ENCODE results near the gene MYBPC1. TPM values are rescaled to one million over a fixed set of nuclear protein-coding genes. Genes with fewer than 3 reads are reported as not detected.

MYBPC1 gene
- total and polyA plus RNA-seq, 2 of the 13 experiments (the other 11 are each of a cell fraction or from before 2014, with no cell fraction given), result 0.31 to 0.53 TPM

DNA sequence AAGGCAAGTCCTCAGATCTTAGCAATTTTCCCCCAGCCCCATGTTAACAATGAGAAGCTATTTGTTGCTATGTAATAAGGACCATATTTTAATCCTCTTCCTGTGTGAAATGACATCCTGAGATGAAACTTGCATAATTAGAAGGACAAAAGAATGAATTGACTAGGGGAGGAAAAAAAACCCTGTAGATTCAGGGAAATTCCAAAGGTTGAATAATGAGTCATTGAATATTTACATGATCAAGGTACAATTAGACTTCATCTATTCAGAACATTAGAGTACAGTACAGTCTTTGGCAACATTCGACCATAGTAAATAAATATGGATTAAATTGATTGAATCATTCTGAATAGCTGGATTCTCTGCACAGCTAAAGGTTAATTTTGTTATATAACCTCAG is 9.4 kb downstream of the MYBPC1 start (continued):
- no peak for TF ChIP-seq ZNF776 (CRISPR knock-in tag; IDR thresholded peaks at IDR 0.05)
- TF ChIP-seq ZNF552 (CRISPR knock-in tag; IDR thresholded peaks at IDR 0.05; ENCODE audit: borderline replicate concordance), result no peak
- TF ChIP-seq, protein P1, sequence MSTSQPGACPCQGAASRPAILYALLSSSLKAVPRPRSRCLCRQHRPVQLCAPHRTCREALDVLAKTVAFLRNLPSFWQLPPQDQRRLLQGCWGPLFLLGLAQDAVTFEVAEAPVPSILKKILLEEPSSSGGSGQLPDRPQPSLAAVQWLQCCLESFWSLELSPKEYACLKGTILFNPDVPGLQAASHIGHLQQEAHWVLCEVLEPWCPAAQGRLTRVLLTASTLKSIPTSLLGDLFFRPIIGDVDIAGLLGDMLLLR (CRISPR knock-in tag; IDR thresholded peaks at IDR 0.05), result no peak
- no peak for TF ChIP-seq ZNF562 (CRISPR knock-in tag; IDR thresholded peaks at IDR 0.05; ENCODE audit: borderline replicate concordance)
- TF ChIP-seq CCDC6 (CRISPR knock-in tag; IDR thresholded peaks at IDR 0.05), result no peak
- TF ChIP-seq XBP1 (CRISPR knock-in tag; IDR thresholded peaks at IDR 0.05), result no peak
- TF ChIP-seq ZNF567 (CRISPR knock-in tag; IDR thresholded peaks at IDR 0.05; ENCODE audit: borderline replicate concordance), result no peak
- no peak for TF ChIP-seq ATF7-NPFF (CRISPR knock-in tag; IDR thresholded peaks at IDR 0.05; ENCODE audit: low read depth)
- TF ChIP-seq RARG (CRISPR knock-in tag; IDR thresholded peaks at IDR 0.05; ENCODE audit: low read depth), result no peak
- TF ChIP-seq XRCC5 (optimal IDR thresholded peaks at IDR 0.05; ENCODE audit: low read length), result no peak
- TF ChIP-seq NFKBIZ (CRISPR knock-in tag; IDR thresholded peaks at IDR 0.05), result no peak
- no peak for TF ChIP-seq ZNF24 (IDR thresholded peaks at IDR 0.05)
- TF ChIP-seq KDM2A (CRISPR knock-in tag; IDR thresholded peaks at IDR 0.05; ENCODE audit: borderline replicate concordance, low read depth), result no peak
- TF ChIP-seq KLF15 (CRISPR knock-in tag; IDR thresholded peaks at IDR 0.05; ENCODE audit: borderline replicate concordance), result no peak
- TF ChIP-seq, protein P2, sequence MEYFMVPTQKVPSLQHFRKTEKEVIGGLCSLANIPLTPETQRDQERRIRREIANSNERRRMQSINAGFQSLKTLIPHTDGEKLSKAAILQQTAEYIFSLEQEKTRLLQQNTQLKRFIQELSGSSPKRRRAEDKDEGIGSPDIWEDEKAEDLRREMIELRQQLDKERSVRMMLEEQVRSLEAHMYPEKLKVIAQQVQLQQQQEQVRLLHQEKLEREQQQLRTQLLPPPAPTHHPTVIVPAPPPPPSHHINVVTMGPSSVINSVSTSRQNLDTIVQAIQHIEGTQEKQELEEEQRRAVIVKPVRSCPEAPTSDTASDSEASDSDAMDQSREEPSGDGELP (IDR thresholded peaks at IDR 0.05; ENCODE audit: borderline replicate concordance, low read depth), result no peak
- TF ChIP-seq, protein P3, sequence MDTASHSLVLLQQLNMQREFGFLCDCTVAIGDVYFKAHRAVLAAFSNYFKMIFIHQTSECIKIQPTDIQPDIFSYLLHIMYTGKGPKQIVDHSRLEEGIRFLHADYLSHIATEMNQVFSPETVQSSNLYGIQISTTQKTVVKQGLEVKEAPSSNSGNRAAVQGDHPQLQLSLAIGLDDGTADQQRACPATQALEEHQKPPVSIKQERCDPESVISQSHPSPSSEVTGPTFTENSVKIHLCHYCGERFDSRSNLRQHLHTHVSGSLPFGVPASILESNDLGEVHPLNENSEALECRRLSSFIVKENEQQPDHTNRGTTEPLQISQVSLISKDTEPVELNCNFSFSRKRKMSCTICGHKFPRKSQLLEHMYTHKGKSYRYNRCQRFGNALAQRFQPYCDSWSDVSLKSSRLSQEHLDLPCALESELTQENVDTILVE (CRISPR knock-in tag; IDR thresholded peaks at IDR 0.05), result no peak
- TF ChIP-seq, protein P4, sequence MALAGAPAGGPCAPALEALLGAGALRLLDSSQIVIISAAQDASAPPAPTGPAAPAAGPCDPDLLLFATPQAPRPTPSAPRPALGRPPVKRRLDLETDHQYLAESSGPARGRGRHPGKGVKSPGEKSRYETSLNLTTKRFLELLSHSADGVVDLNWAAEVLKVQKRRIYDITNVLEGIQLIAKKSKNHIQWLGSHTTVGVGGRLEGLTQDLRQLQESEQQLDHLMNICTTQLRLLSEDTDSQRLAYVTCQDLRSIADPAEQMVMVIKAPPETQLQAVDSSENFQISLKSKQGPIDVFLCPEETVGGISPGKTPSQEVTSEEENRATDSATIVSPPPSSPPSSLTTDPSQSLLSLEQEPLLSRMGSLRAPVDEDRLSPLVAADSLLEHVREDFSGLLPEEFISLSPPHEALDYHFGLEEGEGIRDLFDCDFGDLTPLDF (CRISPR knock-in tag; IDR thresholded peaks at IDR 0.05), result no peak
- TF ChIP-seq SMARCC2 (IDR thresholded peaks at IDR 0.05), result peak; percentile 63; the same call in 1 of the 2 replicates
- TF ChIP-seq FOSL1 (CRISPR knock-in tag; IDR thresholded peaks at IDR 0.05; ENCODE audit: borderline replicate concordance), result peak; percentile 86; the same call in 1 of the 2 replicates
- TF ChIP-seq, protein P5, sequence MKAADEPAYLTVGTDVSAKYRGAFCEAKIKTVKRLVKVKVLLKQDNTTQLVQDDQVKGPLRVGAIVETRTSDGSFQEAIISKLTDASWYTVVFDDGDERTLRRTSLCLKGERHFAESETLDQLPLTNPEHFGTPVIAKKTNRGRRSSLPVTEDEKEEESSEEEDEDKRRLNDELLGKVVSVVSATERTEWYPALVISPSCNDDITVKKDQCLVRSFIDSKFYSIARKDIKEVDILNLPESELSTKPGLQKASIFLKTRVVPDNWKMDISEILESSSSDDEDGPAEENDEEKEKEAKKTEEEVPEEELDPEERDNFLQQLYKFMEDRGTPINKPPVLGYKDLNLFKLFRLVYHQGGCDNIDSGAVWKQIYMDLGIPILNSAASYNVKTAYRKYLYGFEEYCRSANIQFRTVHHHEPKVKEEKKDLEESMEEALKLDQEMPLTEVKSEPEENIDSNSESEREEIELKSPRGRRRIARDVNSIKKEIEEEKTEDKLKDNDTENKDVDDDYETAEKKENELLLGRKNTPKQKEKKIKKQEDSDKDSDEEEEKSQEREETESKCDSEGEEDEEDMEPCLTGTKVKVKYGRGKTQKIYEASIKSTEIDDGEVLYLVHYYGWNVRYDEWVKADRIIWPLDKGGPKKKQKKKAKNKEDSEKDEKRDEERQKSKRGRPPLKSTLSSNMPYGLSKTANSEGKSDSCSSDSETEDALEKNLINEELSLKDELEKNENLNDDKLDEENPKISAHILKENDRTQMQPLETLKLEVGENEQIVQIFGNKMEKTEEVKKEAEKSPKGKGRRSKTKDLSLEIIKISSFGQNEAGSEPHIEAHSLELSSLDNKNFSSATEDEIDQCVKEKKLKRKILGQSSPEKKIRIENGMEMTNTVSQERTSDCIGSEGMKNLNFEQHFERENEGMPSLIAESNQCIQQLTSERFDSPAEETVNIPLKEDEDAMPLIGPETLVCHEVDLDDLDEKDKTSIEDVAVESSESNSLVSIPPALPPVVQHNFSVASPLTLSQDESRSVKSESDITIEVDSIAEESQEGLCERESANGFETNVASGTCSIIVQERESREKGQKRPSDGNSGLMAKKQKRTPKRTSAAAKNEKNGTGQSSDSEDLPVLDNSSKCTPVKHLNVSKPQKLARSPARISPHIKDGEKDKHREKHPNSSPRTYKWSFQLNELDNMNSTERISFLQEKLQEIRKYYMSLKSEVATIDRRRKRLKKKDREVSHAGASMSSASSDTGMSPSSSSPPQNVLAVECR (CRISPR knock-in tag; IDR thresholded peaks at IDR 0.05; ENCODE audit: borderline replicate concordance), result no peak
- no peak for TF ChIP-seq HDAC2 (CRISPR knock-in tag; IDR thresholded peaks at IDR 0.05)
- TF ChIP-seq, protein P6, sequence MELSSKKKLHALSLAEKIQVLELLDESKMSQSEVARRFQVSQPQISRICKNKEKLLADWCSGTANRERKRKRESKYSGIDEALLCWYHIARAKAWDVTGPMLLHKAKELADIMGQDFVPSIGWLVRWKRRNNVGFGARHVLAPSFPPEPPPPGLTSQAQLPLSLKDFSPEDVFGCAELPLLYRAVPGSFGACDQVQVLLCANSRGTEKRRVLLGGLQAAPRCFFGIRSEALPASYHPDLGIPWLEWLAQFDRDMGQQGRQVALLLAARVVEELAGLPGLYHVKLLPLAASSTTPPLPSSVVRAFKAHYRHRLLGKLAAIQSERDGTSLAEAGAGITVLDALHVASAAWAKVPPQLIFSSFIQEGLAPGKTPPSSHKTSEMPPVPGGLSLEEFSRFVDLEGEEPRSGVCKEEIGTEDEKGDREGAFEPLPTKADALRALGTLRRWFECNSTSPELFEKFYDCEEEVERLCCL (CRISPR knock-in tag; IDR thresholded peaks at IDR 0.05; ENCODE audit: borderline replicate concordance), result no peak
